H1 (cell line): ENCODE data around the gene BASP1. TPM values are rescaled to one million over a fixed set of nuclear protein-coding genes. Genes with fewer than 3 reads are reported as not detected.
"Not testable (repeated sequence)": the region's sequence is repeated elsewhere in the genome, so short reads cannot be mapped to it uniquely, and the experiment has no call there.

Experiments used
- CTCF ChIA-PET: fragments of 300-600 bp; sonication (Branson Sonifier 250); formaldehyde crosslinking; loops from one replicate; lab custom pipeline; 2021; ENCODE audit not compliant: partially characterized antibody; lab: Charles Lee
- POLR2A ChIA-PET: fragments of 300-600 bp; sonication (Branson Sonifier 250); formaldehyde crosslinking; loops from one replicate; lab custom pipeline; 2021; ENCODE audit warnings: inconsistent platforms; ENCODE audit not compliant: partially characterized antibody; lab: Charles Lee
- DNase-seq, 2 experiments: peaks; one replicate each; pipeline versions ENCODE4 v3.0.0 to v3.0.0-alpha.2; 2010 to 2022; ENCODE audit warnings: low spot score in 2 of 2, low read depth in 1 of 2, mixed read lengths in 1 of 2
- FAIRE-seq: peaks from 2 replicates; lab custom pipeline; 2011; peaks lifted over from hg19 to GRCh38; lab: Jason Lieb, UNC
- H2AFZ ChIP-seq: 2 replicates; pipeline ENCODE4 v1.8.1; 2012; ENCODE audit warnings: low read length, inconsistent platforms
- H2AK5ac ChIP-seq: 2 replicates; pipeline ENCODE4 v1.6.1; 2013; ENCODE audit warnings: low read depth, low read length
- H2BK120ac ChIP-seq: replicated peaks from 2 replicates; pipeline ENCODE3; 2013; ENCODE audit warnings: low read depth, low read length, inconsistent platforms
- H2BK12ac ChIP-seq: 2 replicates; pipeline ENCODE4 v1.6.1; 2013; ENCODE audit warnings: low read depth, low read length
- H2BK15ac ChIP-seq: 2 replicates; pipeline ENCODE4 v1.6.1; 2013; ENCODE audit warnings: low read length
- H2BK20ac ChIP-seq: 2 replicates; pipeline ENCODE4 v1.6.1; 2013; ENCODE audit warnings: low read length
- H2BK5ac ChIP-seq: 2 replicates; pipeline ENCODE4 v1.6.1; 2013; ENCODE audit warnings: low read depth, low read length
- H3K14ac ChIP-seq: 2 replicates; pipeline ENCODE4 v1.6.1; 2013; ENCODE audit warnings: inconsistent platforms; ENCODE audit not compliant: insufficient read length
- H3K18ac ChIP-seq: 2 replicates; pipeline ENCODE4 v1.6.1; 2013; ENCODE audit warnings: low read length; ENCODE audit errors: extremely low read depth
- H3K23ac ChIP-seq: 2 replicates; pipeline ENCODE4 v1.6.1; 2013; ENCODE audit warnings: inconsistent platforms; ENCODE audit not compliant: insufficient read length
- H3K23me2 ChIP-seq: 2 replicates; pipeline ENCODE4 v1.6.1; 2013; ENCODE audit warnings: low read depth, low read length
- H3K27ac ChIP-seq: 2 replicates; pipeline ENCODE4 v1.6.1; 2011; ENCODE audit warnings: low read depth, low read length, inconsistent platforms
- H3K27me3 ChIP-seq, 4 experiments: replicated peaks in 1 of 4; 1 replicate in 1 of 4; 2 replicates in 3 of 4; pipeline versions ENCODE4 v1.6.1 to v1.8.1; 2011 to 2013; ENCODE audit warnings: low read length in 3 of 4, mild to moderate bottlenecking in 3 of 4, inconsistent platforms in 2 of 4, mixed read lengths in 2 of 4, moderate library complexity in 1 of 4; ENCODE audit not compliant: control insufficient read depth in 3 of 4, insufficient read depth in 3 of 4; ENCODE audit errors: extremely low read depth in 1 of 4
- H3K36me3 ChIP-seq, 4 experiments: 2 replicates each; pipeline versions ENCODE4 v1.6.1 to v1.8.1; 2011 to 2013; ENCODE audit warnings: mild to moderate bottlenecking in 4 of 4, low read length in 3 of 4, moderate library complexity in 2 of 4, control low read depth in 1 of 4, inconsistent platforms in 1 of 4; ENCODE audit not compliant: insufficient read depth in 4 of 4, control insufficient read depth in 2 of 4
- H3K4ac ChIP-seq: replicated peaks from 2 replicates; pipeline ENCODE3; 2013; ENCODE audit warnings: low read length, low read depth, mixed read lengths, inconsistent platforms; ENCODE audit not compliant: insufficient read length
- H3K4me1 ChIP-seq, 4 experiments: replicated peaks in 1 of 4; 1 replicate in 1 of 4; 2 replicates in 3 of 4; pipeline versions ENCODE4 v1.6.1 to v1.8.1; 2011 to 2013; ENCODE audit warnings: low read length in 3 of 4, inconsistent platforms in 2 of 4, mixed read lengths in 1 of 4; ENCODE audit not compliant: insufficient read depth in 4 of 4, control insufficient read depth in 3 of 4
- H3K4me2 ChIP-seq, 2 experiments: 2 replicates each; pipeline versions ENCODE4 v1.6.1 to v1.8.1; 2011 to 2013; ENCODE audit warnings: low read depth in 2 of 2, low read length in 2 of 2, control low read depth in 1 of 2, inconsistent platforms in 1 of 2, mild to moderate bottlenecking in 1 of 2; ENCODE audit not compliant: insufficient read depth in 1 of 2
- H3K4me3 ChIP-seq, 4 experiments: fragments of 200-600, 300-600 bp in 1 of 4; sonication (generic), shearing (Covaris generic), sonication (Bioruptor Twin) in 1 of 4; 2 replicates each; pipeline versions ENCODE4 v1.5.1 to v1.8.1; 2011 to 2016; ENCODE audit warnings: low read length in 4 of 4, low read depth in 3 of 4, control low read depth in 2 of 4, inconsistent platforms in 2 of 4, mild to moderate bottlenecking in 2 of 4, mixed read lengths in 1 of 4, moderate library complexity in 1 of 4; ENCODE audit not compliant: insufficient read depth in 2 of 4; ENCODE audit errors: extremely low read depth in 1 of 4
- H3K56ac ChIP-seq: replicated peaks from 2 replicates; pipeline ENCODE3; 2013; ENCODE audit warnings: low read depth, mild to moderate bottlenecking, mixed read lengths, low read length, inconsistent platforms; ENCODE audit not compliant: insufficient read length
- H3K79me1 ChIP-seq: 2 replicates; pipeline ENCODE4 v1.6.1; 2013; ENCODE audit warnings: low read depth, low read length, control low read depth
- H3K79me2 ChIP-seq, 2 experiments: 2 replicates each; pipeline versions ENCODE4 v1.6.1 to v1.8.1; 2012 to 2013; ENCODE audit warnings: low read length in 2 of 2, mild to moderate bottlenecking in 2 of 2, inconsistent platforms in 1 of 2; ENCODE audit not compliant: insufficient read depth in 2 of 2, control insufficient read depth in 1 of 2
- H3K9ac ChIP-seq, 4 experiments: replicated peaks in 1 of 4; 1 replicate in 1 of 4; 2 replicates in 3 of 4; pipeline versions ENCODE4 v1.6.1 to v1.8.1; 2011 to 2013; ENCODE audit warnings: low read depth in 3 of 4, low read length in 3 of 4, control low read depth in 2 of 4, mild to moderate bottlenecking in 2 of 4, moderate library complexity in 2 of 4, inconsistent platforms in 1 of 4; ENCODE audit errors: extremely low read depth in 1 of 4
- H3K9me3 ChIP-seq, 2 experiments: 2 replicates each; pipeline versions ENCODE4 v1.6.1 to v1.8.1; 2012 to 2013; ENCODE audit warnings: mild to moderate bottlenecking in 2 of 2, moderate library complexity in 2 of 2, control low read depth in 1 of 2, inconsistent platforms in 1 of 2, low read depth in 1 of 2, low read length in 1 of 2, mixed read lengths in 1 of 2; ENCODE audit not compliant: insufficient read depth in 2 of 2
- H4K20me1 ChIP-seq, 2 experiments: replicated peaks in 1 of 2; 2 replicates each; pipeline versions ENCODE3 to v1.8.1; 2011 to 2013; ENCODE audit warnings: inconsistent platforms in 2 of 2, low read length in 2 of 2, mild to moderate bottlenecking in 1 of 2; ENCODE audit not compliant: insufficient read depth in 2 of 2, control insufficient read depth in 1 of 2
- H4K5ac ChIP-seq: 2 replicates; pipeline ENCODE4 v1.6.1; 2013; ENCODE audit warnings: low read length, low read depth, mixed read lengths, inconsistent platforms; ENCODE audit not compliant: insufficient read length
- H4K8ac ChIP-seq: 2 replicates; pipeline ENCODE4 v1.8.0; 2013; ENCODE audit warnings: mild to moderate bottlenecking, moderate library complexity, low read length, inconsistent platforms; ENCODE audit not compliant: insufficient read depth; ENCODE audit errors: extremely low read depth
- H4K91ac ChIP-seq: replicated peaks from 2 replicates; pipeline ENCODE3; 2013; ENCODE audit warnings: low read length, mixed read lengths, inconsistent platforms; ENCODE audit not compliant: insufficient read length
- KDM1A ChIP-seq: fragments of 200-600, 300-600 bp; sonication (generic); IDR thresholded peaks from 2 replicates; pipeline ENCODE4 v1.7.1; 2016; ENCODE audit warnings: mild to moderate bottlenecking, low read length, borderline replicate concordance
- KDM4A ChIP-seq: IDR thresholded peaks from one replicate; pipeline ENCODE4 v1.7.1; 2012; ENCODE audit warnings: low read depth, mild to moderate bottlenecking, moderate library complexity, low read length, inconsistent platforms; ENCODE audit not compliant: severe bottlenecking
- RBBP5 ChIP-seq: IDR thresholded peaks from 2 replicates; pipeline ENCODE4 v1.7.1; 2012; ENCODE audit warnings: low read depth, mild to moderate bottlenecking, inconsistent platforms, low read length, moderate library complexity, borderline replicate concordance
- USF2 ChIP-seq: IDR thresholded peaks from 2 replicates; pipeline ENCODE4 v1.6.1; 2011; ENCODE audit warnings: low read length, improper control_type of control experiment
- WGBS, 2 experiments: shearing (Covaris generic) in 1 of 2; methylation state at CpG; one replicate each; pipeline versions ENCODE4 v1.1.6 to v1.1.7; 2013 to 2015; ENCODE audit warnings: low lambda C conversion rate in 2 of 2, mixed read lengths in 2 of 2, inconsistent platforms in 1 of 2, low coverage in 1 of 2, missing lambda C conversion rate in 1 of 2; ENCODE audit not compliant: insufficient replicate concordance in 2 of 2, insufficient coverage in 1 of 2, insufficient read length in 1 of 2; ENCODE audit errors: extremely low coverage in 1 of 2, missing lambda C conversion rate in 1 of 2; 5-methylcytosine and 5-hydroxymethylcytosine counted together
- polyA plus RNA-seq, 7 experiments: library from polyadenylated mRNA; depleted of rRNA in 3 of 7; stranded (reverse) in 5 of 7; unstranded in 2 of 7; fragments of >200 nt in 5 of 7; fragments of 200-250 nt in 2 of 7; gene quantifications; 1 replicate in 5 of 7; 2 replicates in 1 of 7; 4 replicates in 1 of 7; pipeline versions ENCODE4 v1.2.1 to v1.2.3, GENCODE V29; 2011 to 2013; ENCODE audit warnings: missing spikeins in 2 of 7, mixed read lengths in 2 of 7
- total RNA-seq: library from RNA; stranded (reverse); fragmentation: NEBNext Ultra II Directional; extraction: Animal tissue kit (Norgen Biotek cat#: 25700); gene quantifications from 2 replicates; pipeline ENCODE4 v1.2.1, GENCODE V29; 2021

The BASP1 gene
- total and polyA plus RNA-seq, 2 of the 8 experiments (the other 6 are each of a cell fraction or from before 2014, with no cell fraction given): 95.2 to 104 TPM

GRCh38 chr5:17309462-17309861 is 92.0 kb downstream of the BASP1 start (continued):
- TF ChIP-seq KDM4A (no peak), KDM1A (no peak), USF2 (no peak), RBBP5 (no peak)

GRCh38 chr5:17310502-17310901 is 93.1 kb downstream of the BASP1 start:
- H2BK120ac ChIP-seq, H2BK12ac ChIP-seq, H2BK20ac ChIP-seq, H3K4ac ChIP-seq, H3K23ac ChIP-seq, H2BK15ac ChIP-seq, H3K79me1 ChIP-seq, H3K9me3 ChIP-seq, H4K20me1 ChIP-seq, DNase-seq, H3K18ac ChIP-seq, H3K56ac ChIP-seq, H3K27ac ChIP-seq, H3K27me3 ChIP-seq, H4K91ac ChIP-seq, H3K9ac ChIP-seq, FAIRE-seq, H3K4me2 ChIP-seq, CTCF ChIA-PET, H2AFZ ChIP-seq, H2AK5ac ChIP-seq, H2BK5ac ChIP-seq, H3K36me3 ChIP-seq, H3K4me3 ChIP-seq, H4K8ac ChIP-seq, H3K79me2 ChIP-seq, H3K4me1 ChIP-seq, H3K23me2 ChIP-seq, H4K5ac ChIP-seq, H3K14ac ChIP-seq: not testable (repeated sequence)
- POLR2A ChIA-PET: interaction anchor here (0.6 kb wide), 1 partner anchor 11 kb away, joined by 3 read pairs; no protein-coding TSS in a partner anchor
- whole genome bisulfite sequencing, 2 experiments: 88% methylated on average over 4 of the region's 4 CpGs; no CpG with 5 or more reads in 1 of the 2 experiments
